ENCODE results near the gene PIK3R6.

The PIK3R6 gene

GRCh38 chr17:8792646-8793045, 74.8 kb downstream of the PIK3R6 start:
- no peak for DNase-seq (ENCODE audit: low read depth)

- peak; percentile 49 for DNase-seq (ENCODE audit: low read depth)
Observed at GRCh38 chr17:8791910-8792270, 75.6 kb downstream of the PIK3R6 start.

- DNase-seq (ENCODE audit: low read depth): no peak
Observed at GRCh38 chr17:8791248-8791909, 76.1 kb downstream of the PIK3R6 start.

GRCh38 chr17:8789743-8790142, 77.7 kb downstream of the PIK3R6 start:
- no peak for DNase-seq (ENCODE audit: low read depth)

GRCh38 chr17:8788998-8789397, 78.5 kb downstream of the PIK3R6 start:
- no peak for DNase-seq (ENCODE audit: low read depth)

DNA sequence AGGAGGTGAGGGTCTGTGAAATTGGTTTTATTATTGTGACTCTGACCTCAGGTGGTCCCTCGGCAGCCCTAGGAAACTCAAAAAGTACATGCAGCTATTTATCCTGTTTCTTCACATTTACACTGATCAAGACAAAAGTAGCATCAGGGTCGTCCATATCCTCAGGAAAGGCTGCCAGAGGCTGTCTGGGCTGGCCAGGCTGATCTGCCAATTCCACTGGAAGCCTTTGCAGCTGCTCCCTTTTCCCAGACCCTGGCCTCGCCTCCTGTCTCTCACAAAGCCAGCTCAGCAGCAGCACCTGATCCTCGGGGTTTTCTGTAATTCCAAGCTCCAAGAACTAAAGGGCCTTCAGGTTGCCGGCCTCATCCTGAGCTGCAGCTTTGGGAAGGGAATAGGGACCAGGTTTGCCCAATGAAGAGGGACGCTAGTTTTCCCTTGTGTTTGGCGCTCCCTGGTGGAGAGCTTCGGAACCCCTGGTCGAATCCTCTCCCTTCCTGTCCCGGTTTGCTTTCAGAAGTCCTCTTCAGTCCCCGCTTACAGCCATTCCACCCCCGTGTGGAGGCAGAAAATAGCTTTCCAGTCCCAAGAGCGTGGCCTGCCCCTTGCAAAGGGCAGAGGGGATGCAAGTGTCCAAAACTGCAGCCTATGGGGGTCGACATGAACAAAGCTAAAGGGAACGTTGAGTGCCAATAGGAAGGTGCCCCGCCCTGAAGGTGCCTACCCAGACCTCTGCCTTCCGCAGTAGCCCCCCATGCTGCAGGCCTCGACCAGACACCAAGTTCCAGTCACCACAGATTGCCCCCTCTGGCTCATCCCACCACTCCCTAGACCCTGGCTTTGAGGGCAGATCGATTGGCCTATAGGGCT, 81.7 kb downstream of the PIK3R6 start:
- DNase-seq (ENCODE audit: low read depth): peak; percentile 50

GRCh38 chr17:8782176-8782575, 85.3 kb downstream of the PIK3R6 start:
- no peak for DNase-seq (ENCODE audit: low read depth)

GRCh38 chr17:8781776-8782175, 85.7 kb downstream of the PIK3R6 start:
- no peak for DNase-seq (ENCODE audit: low read depth)

- no peak for DNase-seq (ENCODE audit: low read depth)
Observed at GRCh38 chr17:8776881-8777280, 90.6 kb downstream of the PIK3R6 start.

GRCh38 chr17:8776248-8776647, 91.2 kb downstream of the PIK3R6 start:
- no peak for DNase-seq (ENCODE audit: low read depth)

DNA sequence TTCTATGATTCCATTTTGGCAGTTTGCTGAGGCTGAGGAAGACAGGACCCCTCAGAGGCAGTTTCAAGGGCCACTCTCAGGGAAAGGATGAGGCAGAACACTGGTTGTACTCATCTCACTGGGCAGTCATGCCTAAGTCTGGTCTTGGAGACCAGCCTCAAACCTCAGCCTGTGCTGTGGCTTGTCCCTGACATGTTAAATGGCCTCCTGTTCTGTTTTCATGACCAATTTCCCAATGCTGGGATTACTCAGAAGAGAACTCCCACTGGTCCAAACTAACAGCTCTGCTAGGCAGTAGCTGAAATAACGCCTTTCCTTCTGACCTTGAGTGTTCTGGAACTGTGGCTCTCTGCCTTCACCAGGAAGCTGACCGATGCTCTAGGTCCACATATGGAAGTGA, 100.7 kb downstream of the PIK3R6 start:
- no peak for DNase-seq (ENCODE audit: low read depth)

- DNase-seq (ENCODE audit: low read depth): no peak
Observed at GRCh38 chr17:8762012-8762411, 105.5 kb downstream of the PIK3R6 start.

DNA sequence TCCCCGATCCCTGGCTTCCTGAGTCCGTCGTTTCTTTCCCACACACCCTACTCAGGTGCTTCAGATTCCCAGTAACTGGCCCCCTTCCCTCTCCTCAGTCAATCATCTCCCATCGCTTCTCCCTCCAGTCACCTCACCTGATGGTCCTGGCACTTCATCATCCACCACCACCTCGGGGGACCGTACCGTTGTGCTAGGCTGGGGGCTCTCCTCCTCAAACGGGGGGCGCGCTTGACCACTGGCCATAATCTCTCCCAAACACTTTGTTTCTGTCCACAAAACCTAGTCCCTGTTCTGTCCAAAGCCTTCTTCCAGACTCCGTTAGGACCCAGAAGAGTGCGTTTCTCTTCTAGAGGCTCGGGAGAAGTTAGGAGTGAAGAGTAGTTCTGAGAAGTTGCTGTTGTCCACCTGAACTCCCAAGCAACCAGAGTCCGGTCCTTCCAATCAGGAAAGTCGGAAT, 109.3 kb downstream of the PIK3R6 start, which contains the start of gene SPDYE4:
Gene SPDYE4 (minus strand): TSS at position 410 of the 460 bp plus-strand sequence. CDS start 164 bp downstream, at position 246.
- no peak for DNase-seq (ENCODE audit: low read depth)

GRCh38 chr17:8757189-8757588, 110.3 kb downstream of the PIK3R6 start:
- DNase-seq (ENCODE audit: low read depth): no peak

DNA sequence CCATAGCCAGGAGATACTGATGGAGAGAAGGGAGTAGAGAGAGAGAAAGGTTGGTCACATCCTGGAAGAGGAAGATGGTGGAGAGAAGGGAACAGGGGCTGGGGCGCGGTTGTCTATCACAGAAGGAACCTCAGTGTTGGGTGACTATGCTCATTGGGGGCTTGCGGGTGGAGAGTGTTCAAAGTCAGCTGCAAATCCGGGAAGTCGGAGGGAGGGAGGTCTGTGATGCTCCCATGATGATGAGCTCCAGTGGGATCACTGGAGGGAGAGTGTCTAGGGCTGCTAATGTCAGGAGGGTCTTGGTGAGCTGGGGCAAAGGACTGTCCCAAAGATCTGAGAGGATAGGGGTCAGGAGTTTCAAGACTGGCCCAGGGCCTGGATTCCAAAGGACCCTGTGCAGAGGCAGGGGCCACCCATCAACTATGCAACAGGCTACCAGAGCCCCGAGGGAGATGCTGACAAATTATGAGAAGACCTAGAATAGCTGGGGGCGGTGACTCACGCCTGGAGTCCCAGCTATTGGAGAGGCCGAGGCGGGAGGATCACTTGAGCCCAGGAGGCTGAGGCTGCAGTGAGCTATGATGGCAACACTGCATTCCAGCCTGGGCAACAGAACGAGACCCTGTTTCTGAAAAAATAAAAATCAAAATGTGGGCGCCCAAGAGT, 111.8 kb downstream of the PIK3R6 start:
- DNase-seq (ENCODE audit: low read depth): no peak

GRCh38 chr17:8754890-8755289, 112.6 kb downstream of the PIK3R6 start:
- DNase-seq (ENCODE audit: low read depth): no peak

- no peak for DNase-seq (ENCODE audit: low read depth)
Observed at GRCh38 chr17:8753976-8754440, 113.5 kb downstream of the PIK3R6 start.

DNA sequence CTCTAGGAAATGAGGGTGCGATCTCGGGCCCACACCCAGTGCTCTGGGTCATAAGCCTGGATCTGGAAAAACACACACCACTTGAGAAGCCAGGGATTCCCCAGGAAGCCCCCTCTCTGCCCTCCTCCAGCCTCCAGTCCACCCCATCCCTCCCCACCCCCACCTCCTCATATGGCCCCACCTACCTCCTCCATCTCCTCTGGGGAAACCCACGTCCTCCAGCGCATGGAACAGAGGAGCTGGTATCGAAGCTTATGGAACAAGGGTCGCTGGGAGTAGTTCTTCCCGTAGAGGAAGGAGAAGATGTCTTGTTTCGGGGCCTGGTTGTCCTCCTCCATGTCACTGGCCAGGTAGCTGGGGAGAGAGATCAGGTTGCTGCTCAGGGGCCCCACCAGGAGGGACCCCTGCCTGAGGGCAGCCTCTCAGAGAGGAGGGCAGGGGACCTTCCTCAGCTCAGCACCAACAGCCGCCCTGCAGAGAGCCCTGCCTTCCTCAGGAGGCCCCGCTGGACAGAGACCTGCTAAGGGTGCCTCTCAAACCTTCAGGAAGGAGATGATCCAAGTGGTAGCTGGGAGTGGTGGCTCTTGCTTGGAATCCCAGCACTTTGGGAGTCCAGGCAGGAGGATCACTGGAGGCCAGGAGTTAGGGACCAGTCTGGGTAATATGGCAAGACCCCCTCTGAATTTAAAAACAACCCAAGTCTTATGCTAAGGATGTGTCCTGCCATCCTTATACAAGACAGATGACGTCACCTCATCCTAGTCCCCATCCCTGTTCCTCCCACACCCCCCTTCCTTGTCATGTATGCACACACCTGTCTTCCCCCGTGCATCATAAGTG, 114.1 kb downstream of the PIK3R6 start:
- DNase-seq (ENCODE audit: low read depth): no peak
